Parathyroid adenoma (tissue), 2 donors: ENCODE data around the gene TTLL12.

ENCODE experiments used
- H2AFZ ChIP-seq: fragments of 300-600 bp; sonication (generic); one replicate; pipeline ENCODE4 v1.7.0; 2017; ENCODE audit warnings: antibody characterized with exemption, mild to moderate bottlenecking
- H3K27ac ChIP-seq: fragments of 300-600 bp; sonication (generic); one replicate; pipeline ENCODE4 v1.7.0; 2017
- H3K27me3 ChIP-seq: fragments of 300-600 bp; sonication (generic); one replicate; pipeline ENCODE4 v1.7.0; 2017; ENCODE audit warnings: low read length; ENCODE audit not compliant: control insufficient read depth, insufficient read depth
- H3K36me3 ChIP-seq: fragments of 300-600 bp; sonication (generic); one replicate; pipeline ENCODE4 v1.7.0; 2017; ENCODE audit warnings: low read length; ENCODE audit not compliant: control insufficient read depth, insufficient read depth
- H3K4me1 ChIP-seq: fragments of 300-600 bp; sonication (generic); one replicate; pipeline ENCODE4 v1.7.0; 2017; ENCODE audit warnings: control low read depth
- H3K4me2 ChIP-seq: fragments of 300-600 bp; sonication (generic); one replicate; pipeline ENCODE4 v1.7.0; 2017; ENCODE audit warnings: low read length
- H3K4me3 ChIP-seq: fragments of 300-600 bp; sonication (generic); one replicate; pipeline ENCODE4 v1.7.0; 2017; ENCODE audit warnings: low read depth, low read length
- H3K79me2 ChIP-seq: fragments of 300-600 bp; sonication (generic); one replicate; pipeline ENCODE4 v1.7.0; 2017; ENCODE audit warnings: control low read depth
- H3K9ac ChIP-seq: fragments of 300-600 bp; sonication (generic); one replicate; pipeline ENCODE4 v1.7.0; 2017; ENCODE audit warnings: mild to moderate bottlenecking
- H3K9me3 ChIP-seq: fragments of 300-600 bp; sonication (generic); one replicate; pipeline ENCODE4 v1.7.0; 2017; ENCODE audit warnings: low read length; ENCODE audit not compliant: control insufficient read depth
- CTCF ChIP-seq: fragments of 300-600 bp; sonication (generic); IDR thresholded peaks from one replicate; pipeline ENCODE4 v1.7.0; 2017; ENCODE audit warnings: antibody characterized with exemption, mild to moderate bottlenecking
- donor health status: primary hyperparathyroidism.

Gene TTLL12

DNA sequence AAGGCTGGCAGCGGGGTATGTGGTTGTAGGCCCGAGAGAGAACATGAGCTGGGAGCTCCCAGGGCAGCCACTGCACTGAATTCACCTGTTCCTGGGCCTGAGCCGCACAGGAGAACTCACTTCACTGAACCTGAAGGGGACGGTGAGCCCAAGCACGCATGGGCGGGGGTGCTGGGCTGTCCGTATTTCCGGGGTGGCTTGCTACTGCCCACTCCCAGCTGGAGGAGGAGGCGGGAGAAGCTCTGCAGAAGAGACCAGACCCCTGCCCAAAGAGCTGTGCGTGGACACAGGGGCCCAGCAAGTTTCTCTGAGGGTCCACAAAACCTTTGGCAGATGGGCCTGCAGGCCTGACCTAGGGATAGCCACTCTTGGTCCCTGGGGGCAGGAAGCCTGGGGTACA lies 4.8 kb downstream of the TTLL12 start:
- TF ChIP-seq CTCF = no peak
- no peaks in the 10 kb centered on the region for H3K36me3 ChIP-seq

GRCh38 chr22:43181321-43182076 lies 5.4 kb downstream of the TTLL12 start:
- TF ChIP-seq CTCF = no peak
- Histone ChIP-seq H3K9ac (no peak overlapping the region), H3K27me3 (no peaks in the 10 kb centered on the region), H3K9me3 (no peaks in the 10 kb centered on the region), H3K27ac (no peak overlapping the region), H3K79me2 (no peaks in the 10 kb centered on the region), H2AFZ (no peak overlapping the region), H3K4me3 (no peak overlapping the region), H3K4me1 (no peaks in the 10 kb centered on the region), H3K4me2 (no peak overlapping the region), H3K36me3 (no peaks in the 10 kb centered on the region)

More for the DNA sequence above, 4.8 kb downstream of the TTLL12 start:
- H3K4me1 ChIP-seq = no peaks in the 10 kb centered on the region
- no peak overlapping the region for H3K27ac ChIP-seq
- H3K4me2 ChIP-seq = no peak overlapping the region
- H3K4me3 ChIP-seq = no peak overlapping the region
- H2AFZ ChIP-seq = no peak overlapping the region
- no peaks in the 10 kb centered on the region for H3K79me2 ChIP-seq
- H3K27me3 ChIP-seq = no peaks in the 10 kb centered on the region
- H3K9ac ChIP-seq = no peak overlapping the region
- H3K9me3 ChIP-seq = no peaks in the 10 kb centered on the region

GRCh38 chr22:43180670-43181069 lies 6.3 kb downstream of the TTLL12 start:
- H3K4me2 ChIP-seq = no peak overlapping the region
- no peak for TF ChIP-seq CTCF
- H3K27ac ChIP-seq = no peak overlapping the region
- no peaks in the 10 kb centered on the region for H3K4me1 ChIP-seq
- H3K27me3 ChIP-seq = no peaks in the 10 kb centered on the region
- no peaks in the 10 kb centered on the region for H3K36me3 ChIP-seq
- no peak overlapping the region for H3K9ac ChIP-seq
- H3K4me3 ChIP-seq = no peak overlapping the region
- H3K79me2 ChIP-seq = no peaks in the 10 kb centered on the region
- H2AFZ ChIP-seq = no peak overlapping the region
- H3K9me3 ChIP-seq = no peaks in the 10 kb centered on the region

DNA sequence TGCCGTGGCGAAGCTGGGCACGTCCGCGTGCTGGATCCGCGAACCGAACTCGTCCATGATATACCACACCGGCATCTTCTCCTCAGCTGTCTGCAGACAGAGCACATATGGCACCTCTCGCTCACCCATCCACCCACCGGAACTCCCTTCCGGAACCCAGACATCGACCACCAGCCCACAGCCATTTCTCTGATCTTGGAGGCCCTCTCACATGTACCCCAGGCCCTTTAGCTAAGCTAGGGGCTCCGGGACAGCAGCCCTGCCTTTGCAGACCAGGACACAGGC lies 7.1 kb downstream of the TTLL12 start:
- H3K27ac ChIP-seq = no peak overlapping the region
- H3K4me2 ChIP-seq = no peak overlapping the region
- no peaks in the 10 kb centered on the region for H3K9me3 ChIP-seq
- H3K9ac ChIP-seq = no peak overlapping the region
- no peaks in the 10 kb centered on the region for H3K4me1 ChIP-seq
- no peaks in the 10 kb centered on the region for H3K79me2 ChIP-seq
- no peak overlapping the region for H3K4me3 ChIP-seq
- H3K36me3 ChIP-seq = no peaks in the 10 kb centered on the region
- TF ChIP-seq CTCF = no peak
- H2AFZ ChIP-seq = no peak overlapping the region
- H3K27me3 ChIP-seq = no peaks in the 10 kb centered on the region
